NAMALWA (cell line): ENCODE results near the gene KCNH1.

Experiments used
- DNase-seq: peaks from one replicate; pipeline ENCODE4 v3.0.0-alpha.2; 2015; ENCODE audit warnings: low spot score

KCNH1 gene

GRCh38 chr1:210646258-210646616 is 487.7 kb downstream of the KCNH1 start:
- no peak for DNase-seq

- no peak for DNase-seq
These were observed 488.2 kb downstream of the KCNH1 start for GRCh38 chr1:210645582-210646257.

GRCh38 chr1:210641582-210641981 is 492.4 kb downstream of the KCNH1 start:
- no peak for DNase-seq

- no peak for DNase-seq
These were observed 498.8 kb downstream of the KCNH1 start for GRCh38 chr1:210635108-210635507.

DNA sequence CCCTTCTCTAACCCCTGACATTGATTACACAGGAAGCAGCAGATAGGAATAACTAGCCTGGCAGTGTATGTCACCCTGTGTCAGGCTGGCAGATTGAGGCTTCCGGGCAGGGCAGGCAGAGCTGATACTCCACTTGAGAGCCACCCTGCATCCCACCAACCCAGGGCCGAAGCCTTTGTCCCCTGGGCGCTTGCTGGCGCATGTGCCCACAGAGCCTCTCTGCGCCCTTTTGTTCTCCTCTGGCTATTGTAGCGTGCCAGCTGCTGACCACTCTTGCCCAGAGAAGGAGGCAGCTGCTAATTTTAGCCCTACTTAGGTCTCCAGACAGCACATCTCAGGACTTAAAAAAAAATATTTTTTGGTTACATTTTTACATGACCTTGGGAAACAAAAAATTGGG is 500.3 kb downstream of the KCNH1 start:
- DNase-seq, result no peak

DNA sequence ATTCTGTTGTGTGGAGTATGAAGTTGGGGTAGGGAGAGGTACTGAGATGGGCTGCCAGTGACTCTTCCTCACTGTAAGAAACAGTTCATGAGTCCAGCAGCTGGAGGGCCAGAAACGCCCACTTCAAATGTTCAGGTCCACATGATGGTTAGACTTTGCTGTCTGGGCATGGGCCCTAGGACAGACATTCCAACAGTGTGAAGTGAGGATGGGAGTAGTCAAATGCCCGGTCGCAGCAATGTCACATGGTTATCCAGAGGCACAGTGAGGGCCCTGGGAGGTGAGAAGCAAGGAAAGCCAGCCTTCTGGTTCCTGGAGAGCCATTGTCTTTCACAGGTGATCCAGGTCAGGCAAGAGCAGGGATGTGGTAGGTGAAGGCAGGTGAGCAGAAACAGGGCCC is 500.8 kb downstream of the KCNH1 start:
- no peak for DNase-seq

DNA sequence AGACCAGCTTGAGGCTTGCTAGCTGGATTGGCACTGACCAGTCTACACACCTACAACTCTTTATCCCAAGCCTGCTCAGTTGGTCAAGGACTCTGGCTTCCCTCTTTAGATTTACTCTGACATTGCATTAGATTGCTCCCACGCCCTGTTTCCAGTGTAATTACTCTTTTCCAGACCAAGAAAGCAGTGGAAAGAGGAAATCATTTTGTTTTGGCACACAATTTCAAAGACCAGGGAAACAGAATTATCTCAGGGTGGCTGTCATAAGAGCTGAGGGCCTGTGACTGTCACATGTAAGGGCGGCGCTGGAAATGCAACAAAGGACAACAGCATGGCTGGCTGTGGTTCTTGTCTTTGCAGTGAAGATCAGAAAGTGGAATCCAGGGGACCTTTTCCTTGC is 502.5 kb downstream of the KCNH1 start:
- DNase-seq, result no peak

GRCh38 chr1:210629276-210629675 is 504.7 kb downstream of the KCNH1 start:
- no peak for DNase-seq

- no peak for DNase-seq
These were observed 506.2 kb downstream of the KCNH1 start for GRCh38 chr1:210627755-210628154.
